ENCODE results near the gene RFXANK. TPM values are rescaled to one million over a fixed set of nuclear protein-coding genes. Genes with fewer than 3 reads are reported as not detected.
"Not testable (repeated sequence)": the region's sequence is repeated elsewhere in the genome, so short reads cannot be mapped to it uniquely, and the experiment has no call there.

Gene RFXANK
- total RNA-seq, 4 donors from 2014 or later, result 36.2 to 46.6 (median 40.9) TPM

DNA sequence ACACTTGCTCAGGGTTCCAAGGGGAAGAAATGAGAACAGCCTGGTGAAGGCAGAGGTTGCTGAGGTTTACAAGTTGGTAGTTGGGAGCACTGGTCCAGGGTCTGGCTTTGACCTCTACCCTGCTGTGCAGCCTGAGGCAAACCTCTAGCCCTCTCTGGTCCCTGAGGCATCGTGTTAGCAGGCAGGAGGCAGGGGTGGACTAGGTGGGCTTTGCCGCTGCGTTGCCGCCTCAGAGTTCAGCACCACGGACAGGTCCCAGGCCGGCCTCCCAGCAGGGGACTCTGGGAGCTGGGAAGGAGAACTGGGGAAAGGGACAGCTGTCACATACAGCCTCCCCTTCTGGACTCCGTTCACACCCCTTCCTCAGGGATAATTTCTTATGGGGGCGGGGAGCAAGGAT is 22.8 kb downstream of the RFXANK start:
- WGBS, 2 donors (ENCODE audit: low coverage in 1 of 2), result 0% methylated on average over 2 to 5 of the region's 8 CpGs
- no peak for ATAC-seq

DNA sequence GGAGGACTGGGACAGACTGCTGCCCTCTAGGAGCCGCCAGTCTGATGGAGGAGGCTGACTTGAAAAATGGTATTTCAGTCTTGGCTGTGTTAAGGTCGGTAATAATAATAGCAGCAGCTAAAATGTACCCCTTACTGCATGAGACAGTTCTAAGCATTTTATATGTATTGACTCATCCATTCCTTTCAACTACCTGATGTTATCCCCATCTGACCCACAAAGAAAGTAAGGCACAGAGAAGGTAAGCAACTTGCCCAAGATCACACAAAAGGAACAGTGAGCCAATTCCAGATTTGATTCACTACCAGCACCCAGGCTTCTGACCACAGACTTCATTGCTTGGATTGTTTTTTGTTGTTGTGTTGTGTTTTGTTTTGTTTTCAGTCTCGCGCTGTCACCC is 23.7 kb downstream of the RFXANK start:
- peaks cover 0 to 9% (median 0%) of the 10 kb centered on the region in 3 donors for H3K9me3 ChIP-seq
- H3K4me3 ChIP-seq, result no peak overlapping the region
- TF ChIP-seq POLR2AphosphoS5 (IDR thresholded peaks at IDR 0.05), result no peak
- TF ChIP-seq, protein P1, sequence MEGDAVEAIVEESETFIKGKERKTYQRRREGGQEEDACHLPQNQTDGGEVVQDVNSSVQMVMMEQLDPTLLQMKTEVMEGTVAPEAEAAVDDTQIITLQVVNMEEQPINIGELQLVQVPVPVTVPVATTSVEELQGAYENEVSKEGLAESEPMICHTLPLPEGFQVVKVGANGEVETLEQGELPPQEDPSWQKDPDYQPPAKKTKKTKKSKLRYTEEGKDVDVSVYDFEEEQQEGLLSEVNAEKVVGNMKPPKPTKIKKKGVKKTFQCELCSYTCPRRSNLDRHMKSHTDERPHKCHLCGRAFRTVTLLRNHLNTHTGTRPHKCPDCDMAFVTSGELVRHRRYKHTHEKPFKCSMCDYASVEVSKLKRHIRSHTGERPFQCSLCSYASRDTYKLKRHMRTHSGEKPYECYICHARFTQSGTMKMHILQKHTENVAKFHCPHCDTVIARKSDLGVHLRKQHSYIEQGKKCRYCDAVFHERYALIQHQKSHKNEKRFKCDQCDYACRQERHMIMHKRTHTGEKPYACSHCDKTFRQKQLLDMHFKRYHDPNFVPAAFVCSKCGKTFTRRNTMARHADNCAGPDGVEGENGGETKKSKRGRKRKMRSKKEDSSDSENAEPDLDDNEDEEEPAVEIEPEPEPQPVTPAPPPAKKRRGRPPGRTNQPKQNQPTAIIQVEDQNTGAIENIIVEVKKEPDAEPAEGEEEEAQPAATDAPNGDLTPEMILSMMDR (IDR thresholded peaks at IDR 0.05), result no peak
- TF ChIP-seq POLR2A (IDR thresholded peaks at IDR 0.05), result no peak
- no peak for TF ChIP-seq EP300 (IDR thresholded peaks at IDR 0.05)
- no peaks in the 10 kb centered on the region for H3K36me3 ChIP-seq
- peaks cover 80% of the 10 kb centered on the region for H3K27me3 ChIP-seq
- H3K27ac ChIP-seq, result no peak overlapping the region
- ATAC-seq, result no peak
- no peaks in the 10 kb centered on the region for H3K4me1 ChIP-seq
- WGBS, 2 donors (ENCODE audit: low coverage in 1 of 2), result 67% methylated on average over 3 of the region's 4 CpGs; no CpG with 5 or more reads in 1 of the 2 donors

More for the DNA sequence above, 22.8 kb downstream of the RFXANK start:
- H3K4me1 ChIP-seq, result no peaks in the 10 kb centered on the region
- H3K36me3 ChIP-seq, result no peaks in the 10 kb centered on the region
- TF ChIP-seq, protein P1 (IDR thresholded peaks at IDR 0.05), result no peak
- no peak for TF ChIP-seq EP300 (IDR thresholded peaks at IDR 0.05)
- no peak overlapping the region for H3K4me3 ChIP-seq
- peaks cover 0 to 9% (median 0%) of the 10 kb centered on the region in 3 donors for H3K9me3 ChIP-seq
- peaks cover 89% of the 10 kb centered on the region for H3K27me3 ChIP-seq
- no peak overlapping the region for H3K27ac ChIP-seq

DNA sequence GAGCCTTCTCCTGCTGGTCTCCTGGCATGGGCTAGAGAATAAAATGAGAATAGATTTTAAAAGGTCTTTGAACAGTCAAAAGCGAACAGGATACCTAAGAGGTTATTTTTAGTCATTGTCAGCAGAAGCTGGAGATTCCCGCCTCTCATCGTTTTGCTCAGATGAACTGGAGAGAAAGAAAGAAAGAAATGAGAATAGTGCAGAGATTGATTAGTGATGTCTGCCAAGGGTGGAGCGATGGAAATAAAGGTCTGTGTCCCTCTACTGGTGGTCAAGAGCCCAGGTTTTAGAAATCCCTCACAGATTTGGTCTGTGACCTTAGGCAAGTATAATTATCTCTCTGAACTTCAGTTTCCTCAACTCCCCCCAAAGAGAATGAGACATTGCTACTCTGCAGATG is 25.0 kb downstream of the RFXANK start:
- WGBS, 2 donors (ENCODE audit: low coverage in 1 of 2), result 46 to 60% methylated on average over 4 of the region's 4 CpGs

DNA sequence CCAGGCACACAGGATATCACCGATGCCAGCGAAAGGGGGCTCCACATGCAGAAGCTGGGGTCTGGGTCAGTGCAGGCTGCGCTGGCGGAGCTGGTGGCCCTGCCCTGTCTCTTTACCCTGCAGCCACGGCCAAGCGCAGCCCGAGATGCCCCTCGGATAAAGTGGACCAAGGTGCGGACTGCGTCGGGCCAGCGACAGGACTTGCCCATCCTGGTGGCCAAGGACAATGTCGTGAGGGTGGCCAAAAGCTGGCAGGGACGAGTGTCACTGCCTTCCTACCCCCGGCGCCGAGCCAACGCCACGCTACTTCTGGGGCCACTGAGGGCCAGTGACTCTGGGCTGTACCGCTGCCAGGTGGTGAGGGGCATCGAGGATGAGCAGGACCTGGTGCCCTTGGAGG is 26.9 kb downstream of the RFXANK start:
- no peak for ATAC-seq
- H3K36me3 ChIP-seq, result no peaks in the 10 kb centered on the region
- H3K9me3 ChIP-seq, result peaks cover 0 to 9% (median 0%) of the 10 kb centered on the region in 3 donors
- peaks cover 79% of the 10 kb centered on the region for H3K27me3 ChIP-seq
- WGBS, 2 donors (ENCODE audit: low coverage in 1 of 2), result 100% methylated on average over 2 of the region's 21 CpGs; no CpG with 5 or more reads in 1 of the 2 donors
- H3K27ac ChIP-seq, result no peak overlapping the region
- TF ChIP-seq, protein P1 (IDR thresholded peaks at IDR 0.05), result no peak
- no peak for TF ChIP-seq EP300 (IDR thresholded peaks at IDR 0.05)
- TF ChIP-seq POLR2AphosphoS5 (IDR thresholded peaks at IDR 0.05), result no peak
- no peak for TF ChIP-seq POLR2A (IDR thresholded peaks at IDR 0.05)
- no peak overlapping the region for H3K4me3 ChIP-seq
- no peaks in the 10 kb centered on the region for H3K4me1 ChIP-seq

More for the DNA sequence above, 25.0 kb downstream of the RFXANK start:
- Histone ChIP-seq H3K4me3 (no peak overlapping the region), H3K36me3 (no peaks in the 10 kb centered on the region), H3K4me1 (no peaks in the 10 kb centered on the region), H3K9me3 (peaks cover 0 to 9% (median 0%) of the 10 kb centered on the region in 3 donors), H3K27me3 (peaks cover 79% of the 10 kb centered on the region), H3K27ac (no peak overlapping the region)
- ATAC-seq, result no peak
- TF ChIP-seq, protein P1 (IDR thresholded peaks at IDR 0.05), result no peak
- no peak for TF ChIP-seq EP300 (IDR thresholded peaks at IDR 0.05)
- no peak for TF ChIP-seq POLR2AphosphoS5 (IDR thresholded peaks at IDR 0.05)
- no peak for TF ChIP-seq POLR2A (IDR thresholded peaks at IDR 0.05)

DNA sequence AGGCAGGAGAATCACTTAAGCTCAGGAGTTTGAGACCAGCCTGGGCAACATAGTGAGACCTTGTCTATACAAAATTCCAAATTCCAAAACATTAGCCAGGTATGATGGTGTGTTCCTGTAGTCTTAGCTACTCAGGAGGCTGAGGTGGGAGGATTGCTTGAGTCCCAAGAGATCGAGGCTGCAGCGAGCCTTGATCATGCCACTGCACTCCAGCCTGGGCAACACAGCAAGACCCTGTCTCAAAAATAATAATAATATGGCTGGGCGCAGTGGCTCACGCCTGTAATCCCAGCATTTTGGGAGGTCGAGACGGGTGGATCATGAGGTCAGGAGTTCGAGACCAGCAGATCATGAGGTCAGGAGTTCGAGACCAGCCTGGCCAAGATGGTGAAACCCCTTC is 28.9 kb downstream of the RFXANK start:
- Histone ChIP-seq H3K27me3 (peaks cover 79% of the 10 kb centered on the region), H3K4me1 (peaks cover 0 to 11% (median 3%) of the 10 kb centered on the region in 3 donors)
- H3K9me3 ChIP-seq, H3K27ac ChIP-seq, H3K4me3 ChIP-seq, H3K36me3 ChIP-seq, ATAC-seq: not testable (repeated sequence)
- 80 to 81% methylated on average over 2 to 8 of the region's 8 CpGs for WGBS, 2 donors (ENCODE audit: low coverage in 1 of 2)

All from gastroesophageal sphincter (tissue), 4 donors.